HG03442 (cell line): ENCODE results near the gene FSTL5.

Experiments used
- ATAC-seq: cut with Tn5 transposase; IDR thresholded peaks from one replicate; pipeline ENCODE4 v1.9.1; 2021; ENCODE audit warnings: mild to moderate bottlenecking, moderate library complexity; ENCODE audit not compliant: unreplicated experiment

FSTL5 gene

DNA sequence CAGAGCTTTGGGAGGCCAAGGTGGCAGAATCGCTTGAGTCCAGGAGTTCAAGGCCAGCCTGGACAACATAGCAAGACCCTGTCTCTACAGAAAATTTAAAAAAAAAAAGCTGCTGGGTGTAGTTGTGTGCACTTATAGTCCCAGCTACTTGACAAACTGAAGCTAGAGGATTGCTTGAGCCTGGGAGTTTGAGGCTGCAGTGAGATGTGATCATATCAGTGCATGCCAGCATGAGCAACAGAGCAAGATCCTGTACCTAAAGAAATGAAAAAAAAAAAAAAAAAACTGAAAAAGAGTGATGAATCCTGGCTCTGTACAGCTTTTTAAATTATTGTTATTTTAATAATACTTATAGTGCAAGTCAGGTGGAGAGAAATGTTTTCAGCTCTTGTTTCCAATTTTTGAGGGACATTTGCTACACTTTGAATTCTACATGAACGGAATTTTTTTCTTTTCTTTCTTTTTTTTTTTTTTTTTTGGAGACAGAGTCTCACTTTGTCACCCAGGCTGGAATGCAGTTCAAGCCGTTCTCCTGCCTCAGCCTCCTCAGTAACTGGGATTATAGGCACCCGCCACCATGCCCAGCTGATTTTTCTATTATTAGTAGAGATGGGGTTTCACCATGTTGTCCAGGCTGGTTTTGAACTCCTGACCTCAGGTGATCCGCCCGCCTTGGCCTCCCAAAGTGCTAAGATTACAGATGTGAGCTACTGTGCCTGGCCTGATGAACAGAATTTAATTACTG lies 215.6 kb downstream of the FSTL5 start:
- no peak for ATAC-seq

DNA sequence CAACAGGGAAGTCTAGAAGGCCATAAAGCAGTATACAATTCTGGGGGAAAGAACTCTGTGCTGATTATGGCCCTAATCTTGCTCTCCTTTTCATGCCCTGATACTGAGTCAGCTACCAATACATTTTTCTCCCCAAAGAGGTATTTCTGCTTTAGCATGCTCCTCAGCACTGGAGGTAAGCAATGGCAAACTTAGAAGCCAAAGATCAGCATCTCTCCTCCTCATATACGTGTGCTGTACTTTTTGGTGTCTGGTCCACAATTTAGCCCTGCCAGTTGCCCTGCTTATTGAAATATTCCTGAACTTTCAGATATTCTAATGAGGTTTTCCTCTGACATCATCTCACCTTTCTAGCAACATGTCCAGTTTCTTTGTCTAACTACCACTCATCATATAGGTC lies 226.2 kb downstream of the FSTL5 start:
- no peak for ATAC-seq

DNA sequence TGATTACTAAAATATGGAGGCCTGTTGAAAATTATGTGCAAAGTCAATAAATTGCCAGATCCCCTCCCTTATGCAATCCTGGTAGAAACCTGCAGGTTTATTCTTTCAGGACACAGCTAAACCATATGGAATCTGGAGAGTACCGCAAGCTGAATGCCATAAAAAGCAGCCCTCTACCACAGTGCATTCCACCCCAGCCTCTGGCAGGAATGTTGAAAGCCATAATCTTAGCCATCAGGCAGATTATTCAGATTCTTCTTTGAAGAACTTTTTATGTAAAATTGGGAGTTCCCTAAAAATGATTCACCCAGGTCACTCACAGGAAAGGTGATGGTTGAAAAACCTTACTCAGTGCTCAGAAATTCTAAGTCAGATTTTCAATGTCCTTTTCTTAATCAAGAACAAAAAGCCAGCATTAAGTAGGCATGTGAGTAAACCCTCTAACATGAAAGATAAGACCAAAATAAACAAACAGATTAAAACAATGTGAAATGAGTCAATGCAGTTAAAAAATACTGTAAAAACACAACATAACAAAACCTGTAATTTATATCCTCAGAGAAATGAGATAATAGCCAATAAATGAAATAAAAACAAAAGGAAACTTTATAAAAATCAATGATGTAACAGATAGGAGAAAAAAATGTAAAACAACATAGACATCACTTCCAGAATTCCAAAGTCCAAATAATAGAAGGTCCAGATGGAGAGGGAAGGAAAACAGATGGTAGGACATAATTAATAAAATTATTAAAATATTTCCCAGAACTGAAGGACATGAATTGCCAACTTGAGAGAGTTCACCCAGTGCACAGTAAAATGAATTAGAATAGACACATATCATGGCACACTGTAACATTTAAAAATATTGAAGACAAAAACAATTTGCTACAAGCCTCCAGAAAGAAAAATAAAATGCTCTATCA lies 226.9 kb downstream of the FSTL5 start:
- no peak for ATAC-seq

DNA sequence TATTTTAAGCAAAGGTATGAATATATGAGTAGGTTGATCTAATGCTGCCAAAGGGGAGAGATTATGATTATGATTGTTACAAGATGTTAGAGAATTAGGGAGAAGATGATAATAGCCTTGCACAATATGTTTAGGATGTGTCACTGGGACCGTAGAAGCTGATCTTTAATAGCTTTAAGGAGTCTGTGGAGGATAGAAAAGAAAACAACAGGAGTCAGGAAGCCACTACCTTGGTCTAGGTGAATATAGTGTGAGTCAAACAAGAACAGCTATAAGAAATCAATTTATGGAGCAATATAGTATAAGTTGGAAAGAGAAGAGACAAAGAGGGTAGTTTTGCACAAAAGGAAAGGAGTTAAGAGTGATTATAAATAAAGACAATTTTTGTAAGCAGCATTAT lies 232.7 kb downstream of the FSTL5 start:
- no peak for ATAC-seq

DNA sequence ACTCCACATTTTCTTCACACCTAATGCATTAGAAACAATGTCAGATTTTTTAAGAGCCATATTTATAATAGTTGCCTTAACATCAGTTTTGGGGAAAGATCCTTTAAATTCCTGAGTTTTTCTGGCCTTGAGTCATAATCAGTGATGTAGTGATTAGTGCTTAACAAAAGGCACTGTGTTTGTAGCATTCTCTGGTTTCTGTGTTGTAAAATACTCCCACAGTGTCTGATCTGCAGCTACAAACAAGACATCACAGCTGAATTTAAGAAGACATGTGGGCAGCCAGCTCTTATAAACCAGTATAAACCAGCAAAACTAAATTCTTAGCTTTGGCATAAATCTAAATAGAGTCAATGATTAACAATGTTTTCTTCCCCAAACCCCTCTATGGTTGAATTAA lies 233.8 kb downstream of the FSTL5 start:
- no peak for ATAC-seq

DNA sequence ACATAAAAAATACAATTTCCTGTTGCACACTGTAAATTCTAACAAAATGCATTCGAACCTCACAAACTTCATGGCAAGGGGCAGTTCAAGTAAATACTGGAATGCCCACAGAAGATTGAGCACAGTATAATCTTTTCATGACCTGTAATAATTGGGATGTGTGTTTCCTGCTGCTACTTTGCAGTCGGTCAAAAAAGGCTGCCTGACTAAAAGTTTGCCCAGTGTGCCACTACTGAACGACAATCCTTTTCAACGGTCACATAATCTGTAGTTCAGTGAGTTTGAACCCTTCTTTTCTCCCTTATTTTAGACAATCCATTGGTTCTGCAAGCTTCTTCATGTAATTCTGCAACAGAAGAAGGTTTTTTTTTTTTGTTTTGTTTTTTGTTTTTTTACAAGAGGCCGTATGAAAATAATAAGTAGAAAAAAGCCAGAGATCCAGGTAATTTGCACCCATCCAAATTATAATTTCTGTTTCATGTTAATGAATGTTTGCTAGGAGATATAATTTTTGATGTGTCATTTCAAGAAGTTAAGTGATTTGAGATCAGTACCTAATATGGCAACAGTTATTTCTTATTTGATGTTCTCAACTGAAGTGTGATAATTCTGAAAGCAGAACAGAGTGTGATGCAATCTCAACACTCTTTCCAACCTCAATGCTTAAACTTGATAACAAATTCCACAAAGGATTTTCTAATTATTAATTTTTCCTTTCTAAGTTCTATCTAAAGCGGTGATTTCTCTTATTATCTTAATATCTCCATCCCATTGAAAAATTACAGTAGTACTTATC lies 237.6 kb downstream of the FSTL5 start:
- no peak for ATAC-seq

DNA sequence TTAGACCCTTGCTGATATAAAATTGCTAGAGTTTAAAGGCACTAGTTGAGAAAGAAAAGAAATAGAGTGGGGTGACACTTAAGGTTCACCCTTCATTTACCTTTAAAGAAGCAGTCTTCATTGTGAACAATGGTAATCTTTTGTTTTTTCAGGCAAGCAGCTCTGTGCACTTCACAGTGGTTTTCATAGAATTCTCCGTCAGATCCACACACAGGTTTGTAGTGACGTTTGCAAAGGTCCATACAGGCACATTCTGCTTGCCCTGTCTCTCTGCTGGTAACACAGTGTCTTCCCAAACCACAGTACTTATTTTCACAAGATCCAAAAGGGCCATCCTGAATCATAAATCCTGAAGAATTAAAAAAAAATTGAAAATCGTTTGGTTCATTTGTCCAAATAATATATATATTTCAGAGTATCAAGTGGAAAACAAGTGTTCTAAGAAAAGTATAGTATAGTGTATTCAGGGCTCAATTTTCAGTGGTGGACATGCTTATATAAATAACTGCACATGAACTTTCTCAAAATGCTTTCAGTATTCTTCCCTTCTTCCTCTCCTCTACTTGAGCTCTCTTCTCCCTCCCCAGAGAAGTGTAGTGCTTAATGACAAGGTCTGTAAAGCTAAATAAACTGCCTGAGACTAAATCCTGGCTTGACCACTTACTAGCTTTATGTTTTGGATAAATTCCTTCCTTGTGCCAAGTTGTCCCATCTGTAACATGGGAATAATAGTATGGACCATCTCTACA lies 243.3 kb downstream of the FSTL5 start:
- no peak for ATAC-seq

- no peak for ATAC-seq
These were observed 244.2 kb downstream of the FSTL5 start for GRCh38 chr4:161919442-161920220.

DNA sequence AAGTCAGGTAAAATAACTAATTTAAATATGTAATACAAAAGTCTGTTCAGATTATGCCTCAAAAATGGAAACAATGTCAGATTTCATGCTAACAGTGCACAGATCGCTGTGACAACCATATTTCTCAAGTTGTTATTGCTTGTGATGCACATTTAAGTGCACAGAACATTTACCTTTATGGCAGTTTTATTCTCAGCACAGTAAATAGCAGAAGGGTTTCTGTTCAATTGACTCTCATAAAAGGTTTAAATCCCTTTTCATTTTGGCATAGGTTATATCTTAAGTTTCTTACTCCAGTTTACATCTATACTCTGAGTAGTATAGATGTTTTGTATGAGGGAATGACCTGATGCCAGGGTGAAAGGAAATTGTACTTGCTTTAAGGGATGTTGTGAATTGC lies 247.8 kb downstream of the FSTL5 start:
- ATAC-seq = no peak

DNA sequence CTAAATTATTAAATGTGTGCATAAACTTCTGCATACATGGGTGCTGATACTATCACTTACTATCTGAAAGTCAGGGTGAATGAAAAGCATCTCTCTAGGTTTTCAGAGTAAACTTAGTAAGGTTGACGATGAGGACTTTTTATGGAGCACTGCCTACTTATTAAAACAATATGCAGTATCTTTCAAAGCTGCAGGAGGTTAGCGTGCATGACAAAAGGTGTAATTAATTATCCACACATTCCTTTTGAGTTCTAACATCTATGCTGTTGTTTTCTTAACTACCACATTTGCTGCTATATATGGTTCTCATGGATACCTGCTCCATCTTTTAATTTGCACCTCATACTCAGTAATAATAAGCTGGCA lies 256.2 kb downstream of the FSTL5 start:
- no peak for ATAC-seq

GRCh38 chr4:161906836-161907589 lies 256.8 kb downstream of the FSTL5 start:
- no peak for ATAC-seq

- ATAC-seq = no peak
These were observed 263.7 kb downstream of the FSTL5 start for GRCh38 chr4:161900110-161900509.

DNA sequence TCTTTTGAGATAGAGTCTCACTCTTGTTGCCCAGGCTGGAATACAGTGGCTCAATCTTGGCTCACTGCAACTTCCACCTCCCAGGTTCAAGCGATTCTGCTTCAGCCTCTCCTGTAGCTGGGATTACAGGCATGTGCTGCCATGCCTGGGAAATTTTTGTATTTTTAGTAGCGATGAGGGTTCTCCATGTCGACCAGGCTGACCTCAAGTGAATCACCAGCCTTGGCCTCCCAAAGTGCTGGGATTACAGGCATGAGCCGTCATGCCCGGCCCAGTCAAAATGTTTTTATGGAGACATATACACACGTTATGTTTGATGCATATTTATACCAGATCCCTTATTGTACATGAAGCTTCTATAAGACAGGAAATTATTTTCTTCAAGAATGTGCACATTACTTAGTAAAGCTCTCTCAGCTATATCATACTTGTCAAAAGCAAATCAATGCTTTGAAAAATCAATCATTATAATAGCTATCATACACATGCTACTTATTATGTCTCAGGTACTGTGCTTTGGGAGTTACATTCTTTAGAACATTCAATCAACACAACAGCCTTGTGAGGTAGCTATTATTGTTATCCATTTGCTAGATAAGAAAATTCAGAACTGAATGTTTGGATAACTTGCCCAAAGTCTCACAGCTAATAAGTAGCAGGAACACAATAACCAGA lies 269.2 kb downstream of the FSTL5 start:
- ATAC-seq = no peak

GRCh38 chr4:161894014-161894413 lies 269.8 kb downstream of the FSTL5 start:
- no peak for ATAC-seq

GRCh38 chr4:161893566-161893965 lies 270.2 kb downstream of the FSTL5 start:
- ATAC-seq = no peak

DNA sequence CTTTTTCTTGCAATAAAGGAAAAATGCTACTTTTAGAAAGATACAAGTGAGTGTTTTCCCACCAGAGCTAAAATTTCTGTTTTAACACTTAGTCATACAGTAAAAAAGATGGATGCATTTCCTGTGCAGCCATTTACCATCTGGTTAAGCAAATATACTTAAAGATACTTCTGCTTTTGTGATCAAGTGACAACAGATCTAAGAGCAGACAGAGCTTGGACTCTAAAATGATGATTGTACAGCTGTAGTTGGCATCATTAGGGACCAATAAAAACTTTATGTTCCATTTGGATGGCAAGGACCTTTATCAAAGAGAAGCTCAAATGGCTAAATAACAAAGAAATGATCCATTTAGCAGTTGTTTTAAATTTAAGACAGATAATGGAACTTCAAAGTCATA lies 270.8 kb downstream of the FSTL5 start:
- ATAC-seq = no peak

DNA sequence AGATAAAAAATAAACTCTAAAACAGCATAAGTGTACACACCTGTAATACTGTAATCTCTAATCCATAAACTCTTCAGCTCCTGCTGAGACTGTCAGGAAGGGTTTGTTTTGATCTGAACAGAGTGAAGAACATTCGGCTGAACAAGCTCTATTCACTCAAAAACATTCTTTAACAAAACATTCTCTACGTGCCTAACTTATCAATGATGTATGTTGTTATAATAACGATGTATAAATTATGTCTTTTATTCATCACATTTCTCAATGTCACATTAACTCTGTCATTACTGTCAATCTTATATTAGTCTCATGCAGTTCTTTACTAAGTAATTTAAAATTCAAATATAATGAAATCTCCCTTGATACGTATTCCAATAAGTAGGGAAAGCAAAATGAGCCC lies 280.6 kb downstream of the FSTL5 start:
- no peak for ATAC-seq

DNA sequence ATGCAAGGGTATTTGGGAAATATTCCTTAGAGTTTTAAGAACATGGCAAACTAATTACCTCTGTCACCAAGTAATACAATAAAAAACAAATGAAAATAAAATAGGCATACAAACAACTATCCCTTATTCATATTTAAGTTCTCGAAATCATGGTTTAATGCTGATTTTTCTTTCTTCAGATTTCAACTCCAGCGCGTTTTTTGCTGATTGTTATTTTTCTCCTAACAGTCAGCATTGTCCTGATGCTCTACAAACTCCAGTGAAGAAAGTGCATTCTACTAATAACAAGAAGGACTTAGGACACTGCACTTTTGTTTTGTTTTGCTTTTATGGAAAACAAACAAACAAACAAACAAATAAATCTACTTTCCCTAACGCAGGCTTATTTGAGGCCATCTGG lies 282.4 kb downstream of the FSTL5 start:
- no peak for ATAC-seq

DNA sequence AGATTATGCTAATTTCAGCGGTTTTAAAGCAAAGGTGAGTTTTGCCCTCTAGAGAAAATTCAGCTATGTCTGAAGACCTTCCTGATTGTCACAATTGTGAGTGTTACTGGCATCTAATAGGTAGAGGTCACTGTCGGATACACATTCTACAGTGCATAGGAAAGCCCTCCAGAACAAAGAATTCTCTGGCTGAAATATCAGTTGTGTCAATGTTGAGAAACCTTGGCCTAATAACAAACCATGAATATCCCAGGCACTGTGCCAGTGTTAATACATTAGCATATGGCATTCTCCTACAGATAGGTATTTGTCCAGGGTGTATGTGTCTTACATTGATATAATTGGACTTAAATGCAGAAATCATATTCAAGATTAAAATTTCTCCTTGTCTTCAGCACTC lies 294.3 kb downstream of the FSTL5 start:
- ATAC-seq = no peak
